CD8-positive, alpha-beta memory T cell (primary cell): ENCODE data around the gene MARCHF6. TPM values are rescaled to one million over a fixed set of nuclear protein-coding genes. Genes with fewer than 3 reads are reported as not detected.
"Not testable (repeated sequence)": the region's sequence is repeated elsewhere in the genome, so short reads cannot be mapped to it uniquely, and the experiment has no call there.

Experiments used
- CTCF ChIA-PET: fragments of 350-600 bp; sonication (Branson Sonifier 250); formaldehyde crosslinking; loops from one replicate; lab custom pipeline; 2021; ENCODE audit warnings: antibody characterized with exemption; lab: Charles Lee
- POLR2A ChIA-PET: fragments of 350-600 bp; sonication (Branson Sonifier 250); formaldehyde crosslinking; loops from one replicate; lab custom pipeline; 2021; ENCODE audit warnings: antibody characterized with exemption; lab: Charles Lee
- DNase-seq, 5 donors: peaks; one replicate each; pipeline versions ENCODE4 v3.0.0 to v3.0.0-alpha.2; 2020 to 2022; ENCODE audit warnings: mixed read lengths in 1 of 5
- H3K27ac ChIP-seq: one replicate; pipeline ENCODE4 v1.7.0; 2013; ENCODE audit warnings: low read depth, mild to moderate bottlenecking, low read length, moderate library complexity
- H3K27me3 ChIP-seq: 2 replicates; pipeline ENCODE4 v1.7.0; 2013; ENCODE audit warnings: low read length, mild to moderate bottlenecking; ENCODE audit not compliant: insufficient read depth, poor library complexity, severe bottlenecking
- H3K36me3 ChIP-seq: 2 replicates; pipeline ENCODE4 v1.7.0; 2013; ENCODE audit warnings: mild to moderate bottlenecking, low read length, moderate library complexity; ENCODE audit not compliant: insufficient read depth
- H3K4me1 ChIP-seq: 2 replicates; pipeline ENCODE4 v1.7.0; 2013; ENCODE audit warnings: mild to moderate bottlenecking, low read length, moderate library complexity; ENCODE audit not compliant: insufficient read depth
- H3K4me3 ChIP-seq: 2 replicates; pipeline ENCODE4 v1.7.0; 2013; ENCODE audit warnings: mild to moderate bottlenecking, low read length
- H3K9me3 ChIP-seq: 2 replicates; pipeline ENCODE4 v1.7.0; 2013; ENCODE audit warnings: mild to moderate bottlenecking, low read length
- H3K27ac Mint-ChIP-seq, 8 donors: one replicate each; pipeline ENCODE4 v1.8.0; 2020 to 2021; ENCODE audit warnings: mixed read lengths in 8 of 8, mild to moderate bottlenecking in 6 of 8, inconsistent platforms in 3 of 8, moderate library complexity in 3 of 8
- H3K27me3 Mint-ChIP-seq, 2 donors: one replicate each; pipeline ENCODE4 v1.8.0; 2020 to 2021; ENCODE audit warnings: mixed read lengths in 2 of 2, mild to moderate bottlenecking in 1 of 2, moderate library complexity in 1 of 2
- H3K36me3 Mint-ChIP-seq, 3 donors: one replicate each; pipeline ENCODE4 v1.8.0; 2020 to 2021; ENCODE audit warnings: mixed read lengths in 3 of 3, inconsistent platforms in 1 of 3, mild to moderate bottlenecking in 1 of 3
- H3K4me1 Mint-ChIP-seq, 3 donors: one replicate each; pipeline ENCODE4 v1.8.0; 2020 to 2021; ENCODE audit warnings: mixed read lengths in 3 of 3, inconsistent platforms in 1 of 3, mild to moderate bottlenecking in 1 of 3
- H3K4me3 Mint-ChIP-seq, 7 donors: one replicate each; pipeline ENCODE4 v1.8.0; 2020 to 2021; ENCODE audit warnings: mixed read lengths in 7 of 7, mild to moderate bottlenecking in 6 of 7, moderate library complexity in 4 of 7, inconsistent platforms in 2 of 7
- H3K9me3 Mint-ChIP-seq, 5 donors: one replicate each; pipeline ENCODE4 v1.8.0; 2020 to 2022; ENCODE audit warnings: mixed read lengths in 5 of 5, mild to moderate bottlenecking in 3 of 5, moderate library complexity in 2 of 5, inconsistent platforms in 1 of 5
- polyA plus RNA-seq: library from polyadenylated mRNA; unstranded; fragments of 300-500 nt; fragmentation: Illumina TruSeq; gene quantifications from one replicate; pipeline ENCODE4 v1.2.3, GENCODE V29; 2021
- total RNA-seq, 2 experiments: library from RNA; stranded (reverse); gene quantifications; one replicate each; pipeline ENCODE4 v1.2.3, GENCODE V29; 2021

MARCHF6 gene
- total and polyA plus RNA-seq, 3 experiments from 2014 or later = 54.2 to 110 (median 103) TPM

- peaks cover 0 to 19% (median 7%) of the 10 kb centered on the region in 3 donors for H3K36me3 Mint-ChIP-seq
- H3K4me3 ChIP-seq, H3K9me3 ChIP-seq, H3K27me3 ChIP-seq, H3K27me3 Mint-ChIP-seq, POLR2A ChIA-PET, H3K9me3 Mint-ChIP-seq, DNase-seq, H3K27ac ChIP-seq, H3K36me3 ChIP-seq, CTCF ChIA-PET: not testable (repeated sequence)
- H3K4me3 Mint-ChIP-seq = peak overlapping the region in 2 of 7 donors; percentile 35 to 42
- peaks cover 77 to 94% (median 90%) of the 10 kb centered on the region in 3 donors for H3K4me1 Mint-ChIP-seq
- peak overlapping the region in 5 of 8 donors; percentile 4 to 73 (median 48) for H3K27ac Mint-ChIP-seq
- peaks cover 42% of the 10 kb centered on the region for H3K4me1 ChIP-seq
Measured at GRCh38 chr5:10371369-10371768, 17.9 kb downstream of the MARCHF6 start.

GRCh38 chr5:10372726-10373709 is 19.5 kb downstream of the MARCHF6 start:
- H3K4me3 Mint-ChIP-seq = peak overlapping the region in 4 of 7 donors; percentile 5 to 55 (median 36)
- Histone ChIP-seq H3K27me3 (no peaks in the 10 kb centered on the region), H3K9me3 (no peaks in the 10 kb centered on the region), H3K4me1 (peaks cover 37% of the 10 kb centered on the region), H3K4me3 (no peak overlapping the region), H3K27ac (no peak overlapping the region), H3K36me3 (peaks cover 3% of the 10 kb centered on the region)
- ChIA-PET CTCF (no interaction called here), POLR2A (no interaction called here)
- DNase-seq = no peak
- H3K9me3 Mint-ChIP-seq = no peaks in the 10 kb centered on the region
- H3K27me3 Mint-ChIP-seq = peaks cover 0 to 2% of the 10 kb centered on the region in 2 donors
- peaks cover 79 to 94% (median 90%) of the 10 kb centered on the region in 3 donors for H3K4me1 Mint-ChIP-seq
- peak overlapping the region in 7 of 8 donors; percentile 47 to 83 (median 70) for H3K27ac Mint-ChIP-seq
- H3K36me3 Mint-ChIP-seq = peaks cover 0 to 30% (median 7%) of the 10 kb centered on the region in 3 donors

- Histone ChIP-seq H3K27ac (no peak overlapping the region), H3K27me3 (no peaks in the 10 kb centered on the region), H3K4me3 (no peak overlapping the region), H3K9me3 (no peaks in the 10 kb centered on the region), H3K4me1 (peaks cover 25% of the 10 kb centered on the region), H3K36me3 (peaks cover 3% of the 10 kb centered on the region)
- no peak for DNase-seq
- Mint-ChIP-seq H3K4me3 (peak overlapping the region in 4 of 7 donors; percentile 23 to 55 (median 30)), H3K27ac (peak overlapping the region in 6 of 8 donors; percentile 38 to 85 (median 68)), H3K9me3 (no peaks in the 10 kb centered on the region), H3K36me3 (peaks cover 0 to 38% (median 7%) of the 10 kb centered on the region in 3 donors), H3K27me3 (peaks cover 0 to 2% of the 10 kb centered on the region in 2 donors), H3K4me1 (peaks cover 74 to 89% (median 87%) of the 10 kb centered on the region in 3 donors)
- POLR2A ChIA-PET = no interaction called here
- CTCF ChIA-PET = no interaction called here
Measured at GRCh38 chr5:10374046-10375022, 20.8 kb downstream of the MARCHF6 start.

- DNase-seq, POLR2A ChIA-PET, H3K27me3 ChIP-seq, H3K9me3 ChIP-seq, H3K4me3 ChIP-seq, H3K36me3 ChIP-seq, CTCF ChIA-PET, H3K27me3 Mint-ChIP-seq, H3K27ac ChIP-seq, H3K4me3 Mint-ChIP-seq, H3K9me3 Mint-ChIP-seq: not testable (repeated sequence)
- H3K27ac Mint-ChIP-seq = peak overlapping the region in 1 of 8 donors; percentile 54
- peaks cover 0 to 41% (median 7%) of the 10 kb centered on the region in 3 donors for H3K36me3 Mint-ChIP-seq
- peaks cover 71 to 86% (median 83%) of the 10 kb centered on the region in 3 donors for H3K4me1 Mint-ChIP-seq
- H3K4me1 ChIP-seq = peaks cover 25% of the 10 kb centered on the region
Measured at GRCh38 chr5:10375146-10375545, 21.7 kb downstream of the MARCHF6 start.

GRCh38 chr5:10376544-10376943 is 23.0 kb downstream of the MARCHF6 start:
- CTCF ChIA-PET = no interaction called here
- no peaks in the 10 kb centered on the region for H3K9me3 Mint-ChIP-seq
- no peak for DNase-seq
- peak overlapping the region in 4 of 7 donors; percentile 24 to 61 (median 47) for H3K4me3 Mint-ChIP-seq
- POLR2A ChIA-PET = no interaction called here
- peak overlapping the region in 3 of 8 donors; percentile 30 to 80 (median 59) for H3K27ac Mint-ChIP-seq
- H3K4me1 Mint-ChIP-seq = peaks cover 65 to 80% (median 73%) of the 10 kb centered on the region in 3 donors
- peaks cover 25% of the 10 kb centered on the region for H3K4me1 ChIP-seq
- H3K9me3 ChIP-seq = no peaks in the 10 kb centered on the region
- H3K27me3 Mint-ChIP-seq = peaks cover 0 to 2% of the 10 kb centered on the region in 2 donors
- no peak overlapping the region for H3K27ac ChIP-seq
- peaks cover 0 to 48% (median 7%) of the 10 kb centered on the region in 3 donors for H3K36me3 Mint-ChIP-seq
- no peaks in the 10 kb centered on the region for H3K27me3 ChIP-seq
- H3K4me3 ChIP-seq = no peak overlapping the region
- H3K36me3 ChIP-seq = peaks cover 3% of the 10 kb centered on the region

GRCh38 chr5:10377081-10377480 is 23.6 kb downstream of the MARCHF6 start:
- H3K27ac Mint-ChIP-seq = peak overlapping the region in 4 of 8 donors; percentile 29 to 68 (median 49)
- H3K36me3 Mint-ChIP-seq = peaks cover 0 to 53% (median 9%) of the 10 kb centered on the region in 3 donors

GRCh38 chr5:10381803-10382202 is 28.3 kb downstream of the MARCHF6 start:
- H3K4me3 ChIP-seq = no peak overlapping the region
- Mint-ChIP-seq H3K4me3 (no peak overlapping the region), H3K27me3 (no peaks in the 10 kb centered on the region), H3K4me1 (peaks cover 23 to 46% (median 36%) of the 10 kb centered on the region in 3 donors), H3K27ac (no peak overlapping the region), H3K36me3 (peaks cover 0 to 71% (median 18%) of the 10 kb centered on the region in 3 donors), H3K9me3 (no peaks in the 10 kb centered on the region)
- H3K9me3 ChIP-seq = no peaks in the 10 kb centered on the region
- DNase-seq = no peak
- H3K4me1 ChIP-seq = peaks cover 4% of the 10 kb centered on the region
- H3K36me3 ChIP-seq = peaks cover 13% of the 10 kb centered on the region
- CTCF ChIA-PET = interaction anchor here (0.7 kb wide), 1 partner anchor 69 kb away, joined by 3 read pairs; no protein-coding TSS in a partner anchor
- no peaks in the 10 kb centered on the region for H3K27me3 ChIP-seq
- no peak overlapping the region for H3K27ac ChIP-seq
- POLR2A ChIA-PET = no interaction called here

More at GRCh38 chr5:10377081-10377480, 23.6 kb downstream of the MARCHF6 start:
- peak in 1 of 5 donors; percentile 43 for DNase-seq
- Mint-ChIP-seq H3K27me3 (peaks cover 0 to 2% of the 10 kb centered on the region in 2 donors), H3K9me3 (no peaks in the 10 kb centered on the region), H3K4me1 (peaks cover 62 to 75% (median 71%) of the 10 kb centered on the region in 3 donors), H3K4me3 (peak overlapping the region in 5 of 7 donors; percentile 1 to 61 (median 20))
- POLR2A ChIA-PET = no interaction called here
- CTCF ChIA-PET = no interaction called here
- H3K4me1 ChIP-seq = peaks cover 25% of the 10 kb centered on the region
- H3K27me3 ChIP-seq = no peaks in the 10 kb centered on the region
- H3K36me3 ChIP-seq = peaks cover 7% of the 10 kb centered on the region
- H3K9me3 ChIP-seq = no peaks in the 10 kb centered on the region
- no peak overlapping the region for H3K4me3 ChIP-seq
- H3K27ac ChIP-seq = no peak overlapping the region
